HEK293 (cell line): ENCODE data around the gene TMEM164.

ENCODE experiments used
- CTCF ChIP-seq: fragments of 450-650 bp; formaldehyde crosslinking; IDR thresholded peaks from 2 replicates; pipeline ENCODE4 v1.5.1; 2016; ENCODE audit warnings: missing biosample characterization, missing genetic modification characterization
- SP2 ChIP-seq: fragments of 450-650 bp; formaldehyde crosslinking; IDR thresholded peaks from 2 replicates; pipeline ENCODE4 v1.5.1; 2016; ENCODE audit warnings: missing biosample characterization, missing genetic modification characterization
- TCF7L2 ChIP-seq: IDR thresholded peaks from 2 replicates; pipeline ENCODE4 v1.6.1; 2011; ENCODE audit warnings: low read depth, mild to moderate bottlenecking, inconsistent platforms, low read length, moderate library complexity, borderline replicate concordance
- ZBTB48 ChIP-seq: fragments of 450-650 bp; formaldehyde crosslinking; IDR thresholded peaks from 2 replicates; pipeline ENCODE4 v1.5.1; 2016; ENCODE audit warnings: missing biosample characterization, missing genetic modification characterization
- ZNF274 ChIP-seq, 2 experiments: fragments of 200-500 bp in 1 of 2; fragments of 450-650 bp in 1 of 2; sonication (Bioruptor generic) in 1 of 2; formaldehyde crosslinking in 1 of 2; IDR thresholded peaks; 2 replicates each; pipeline versions ENCODE4 v1.5.1 to v1.6.1; 2014 to 2016; ENCODE audit warnings: borderline replicate concordance in 1 of 2, inconsistent platforms in 1 of 2, low read length in 1 of 2, missing biosample characterization in 1 of 2, missing genetic modification characterization in 1 of 2
- ZNF354C ChIP-seq: fragments of 450-650 bp; formaldehyde crosslinking; IDR thresholded peaks from 2 replicates; pipeline ENCODE4 v1.5.1; 2016; ENCODE audit warnings: missing biosample characterization, missing genetic modification characterization, low read depth, borderline replicate concordance
- ZNF747 ChIP-seq: fragments of 450-650 bp; formaldehyde crosslinking; IDR thresholded peaks from 2 replicates; pipeline ENCODE4 v1.5.1; 2016; ENCODE audit warnings: missing biosample characterization, missing genetic modification characterization
- TF ChIP-seq, protein P1 (sequence below): fragments of 450-650 bp; IDR thresholded peaks from 2 replicates; pipeline ENCODE4 v1.5.1; 2018; ENCODE audit warnings: missing biosample characterization, mild to moderate bottlenecking, missing genetic modification characterization
- TF ChIP-seq, protein P2 (sequence below): fragments of 450-650 bp; formaldehyde crosslinking; IDR thresholded peaks from 2 replicates; pipeline ENCODE4 v1.5.1; 2016; ENCODE audit warnings: missing biosample characterization, missing genetic modification characterization, borderline replicate concordance

GRCh38 chrX:110104078-110104477 lies 101.2 kb downstream of the TMEM164 start:
- TF ChIP-seq ZBTB48 (tag by site-specific recombination) (no peak), ZNF274 (IDR thresholded peaks at IDR 0.05; ENCODE audit: low read length) (no peak), ZNF274 (tag by site-specific recombination; IDR thresholded peaks at IDR 0.05; ENCODE audit: borderline replicate concordance) (no peak), SP2 (tag by site-specific recombination) (no peak), ZNF354C (no peak), CTCF (tag by site-specific recombination) (no peak), TCF7L2 (no peak), ZNF747 (tag by site-specific recombination) (no peak)
- TF ChIP-seq, protein P1, sequence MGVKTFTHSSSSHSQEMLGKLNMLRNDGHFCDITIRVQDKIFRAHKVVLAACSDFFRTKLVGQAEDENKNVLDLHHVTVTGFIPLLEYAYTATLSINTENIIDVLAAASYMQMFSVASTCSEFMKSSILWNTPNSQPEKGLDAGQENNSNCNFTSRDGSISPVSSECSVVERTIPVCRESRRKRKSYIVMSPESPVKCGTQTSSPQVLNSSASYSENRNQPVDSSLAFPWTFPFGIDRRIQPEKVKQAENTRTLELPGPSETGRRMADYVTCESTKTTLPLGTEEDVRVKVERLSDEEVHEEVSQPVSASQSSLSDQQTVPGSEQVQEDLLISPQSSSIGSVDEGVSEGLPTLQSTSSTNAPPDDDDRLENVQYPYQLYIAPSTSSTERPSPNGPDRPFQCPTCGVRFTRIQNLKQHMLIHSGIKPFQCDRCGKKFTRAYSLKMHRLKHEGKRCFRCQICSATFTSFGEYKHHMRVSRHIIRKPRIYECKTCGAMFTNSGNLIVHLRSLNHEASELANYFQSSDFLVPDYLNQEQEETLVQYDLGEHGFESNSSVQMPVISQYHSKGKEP (tag by site-specific recombination): no peak
- TF ChIP-seq, protein P2, sequence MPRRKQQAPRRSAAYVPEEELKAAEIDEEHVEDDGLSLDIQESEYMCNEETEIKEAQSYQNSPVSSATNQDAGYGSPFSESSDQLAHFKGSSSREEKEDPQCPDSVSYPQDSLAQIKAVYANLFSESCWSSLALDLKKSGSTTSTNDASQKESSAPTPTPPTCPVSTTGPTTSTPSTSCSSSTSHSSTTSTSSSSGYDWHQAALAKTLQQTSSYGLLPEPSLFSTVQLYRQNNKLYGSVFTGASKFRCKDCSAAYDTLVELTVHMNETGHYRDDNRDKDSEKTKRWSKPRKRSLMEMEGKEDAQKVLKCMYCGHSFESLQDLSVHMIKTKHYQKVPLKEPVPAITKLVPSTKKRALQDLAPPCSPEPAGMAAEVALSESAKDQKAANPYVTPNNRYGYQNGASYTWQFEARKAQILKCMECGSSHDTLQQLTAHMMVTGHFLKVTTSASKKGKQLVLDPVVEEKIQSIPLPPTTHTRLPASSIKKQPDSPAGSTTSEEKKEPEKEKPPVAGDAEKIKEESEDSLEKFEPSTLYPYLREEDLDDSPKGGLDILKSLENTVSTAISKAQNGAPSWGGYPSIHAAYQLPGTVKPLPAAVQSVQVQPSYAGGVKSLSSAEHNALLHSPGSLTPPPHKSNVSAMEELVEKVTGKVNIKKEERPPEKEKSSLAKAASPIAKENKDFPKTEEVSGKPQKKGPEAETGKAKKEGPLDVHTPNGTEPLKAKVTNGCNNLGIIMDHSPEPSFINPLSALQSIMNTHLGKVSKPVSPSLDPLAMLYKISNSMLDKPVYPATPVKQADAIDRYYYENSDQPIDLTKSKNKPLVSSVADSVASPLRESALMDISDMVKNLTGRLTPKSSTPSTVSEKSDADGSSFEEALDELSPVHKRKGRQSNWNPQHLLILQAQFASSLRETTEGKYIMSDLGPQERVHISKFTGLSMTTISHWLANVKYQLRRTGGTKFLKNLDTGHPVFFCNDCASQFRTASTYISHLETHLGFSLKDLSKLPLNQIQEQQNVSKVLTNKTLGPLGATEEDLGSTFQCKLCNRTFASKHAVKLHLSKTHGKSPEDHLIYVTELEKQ: no peak
